BJ (cell line): ENCODE measurements around the gene STARD6. TPM values are rescaled to one million over a fixed set of nuclear protein-coding genes. Genes with fewer than 3 reads are reported as not detected.
"Not testable (repeated sequence)": the region's sequence is repeated elsewhere in the genome, so short reads cannot be mapped to it uniquely, and the experiment has no call there.

Experiments used
- CTCF ChIA-PET: fragments of 350-600 bp; formaldehyde crosslinking; extraction: SDS; loops from one replicate; lab custom pipeline; 2021; ENCODE audit warnings: antibody characterized with exemption, inconsistent platforms; lab: Yijun Ruan, JAX
- POLR2A ChIA-PET: fragments of 300-600 bp; sonication (Branson Sonifier 250); formaldehyde crosslinking; extraction: SDS; loops from one replicate; lab custom pipeline; 2021; ENCODE audit warnings: antibody characterized with exemption; lab: Charles Lee
- DNase-seq: peaks from one replicate; pipeline ENCODE4 v3.0.0-alpha.2; 2011; ENCODE audit warnings: low read depth
- H3K27me3 ChIP-seq: 2 replicates; pipeline ENCODE4 v1.6.0; 2011; ENCODE audit warnings: low read length; ENCODE audit not compliant: control insufficient read depth, insufficient read depth
- H3K36me3 ChIP-seq: 2 replicates; pipeline ENCODE4 v1.5.1; 2011; ENCODE audit warnings: low read length; ENCODE audit not compliant: control insufficient read depth, insufficient read depth
- H3K4me3 ChIP-seq: 2 replicates; pipeline ENCODE4 v1.5.1; 2011; ENCODE audit warnings: low read depth, mild to moderate bottlenecking, control low read depth, low read length
- polyA plus RNA-seq: library from polyadenylated mRNA; depleted of rRNA; stranded (reverse); fragments of >200 nt; gene quantifications from 2 replicates; pipeline ENCODE4 v1.2.3, GENCODE V29; 2011
- TF ChIP-seq, protein P1 (sequence below): IDR thresholded peaks from 2 replicates; pipeline ENCODE4 v1.5.1; 2011; ENCODE audit warnings: low read depth, mild to moderate bottlenecking, control low read depth, inconsistent platforms, low read length, moderate library complexity; ENCODE audit not compliant: insufficient read depth

Gene STARD6
- polyA plus RNA-seq, 1 experiment = not detected

DNA sequence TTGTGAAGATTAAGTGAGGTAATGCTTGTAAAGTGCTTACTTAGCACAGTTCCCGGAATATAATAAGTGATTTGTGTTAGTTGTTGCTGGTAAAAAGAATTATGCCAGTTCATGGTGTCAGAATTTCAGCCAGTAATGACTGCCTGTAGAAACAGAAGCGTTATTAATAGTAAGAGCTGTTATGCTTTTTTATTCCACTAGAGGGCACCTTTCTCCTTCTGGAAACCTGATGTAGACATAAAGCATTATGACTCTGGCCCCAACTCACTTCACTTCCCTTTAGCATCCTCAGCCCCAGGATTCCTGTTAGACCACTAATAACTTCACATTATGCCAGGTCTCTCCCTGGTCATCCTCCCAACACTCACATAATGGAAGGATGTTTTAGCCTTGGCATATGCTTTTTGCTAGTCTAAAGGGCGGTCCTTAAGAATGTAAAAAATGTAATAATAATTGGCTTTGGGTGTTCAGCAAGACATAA, 34.9 kb upstream of the STARD6 start:
- Histone ChIP-seq H3K4me3 (no peak overlapping the region), H3K36me3 (no peaks in the 10 kb centered on the region), H3K27me3 (no peaks in the 10 kb centered on the region)
- no peak for DNase-seq
- CTCF ChIA-PET = interaction anchor here (0.6 to 3.1 kb wide), 19 partner anchors 9 to 287 kb away, joined by 3 to 16 read pairs (median 3); partner anchors contain the start of genes C18orf54 and STARD6
- POLR2A ChIA-PET = no interaction called here
- TF ChIP-seq, protein P1, sequence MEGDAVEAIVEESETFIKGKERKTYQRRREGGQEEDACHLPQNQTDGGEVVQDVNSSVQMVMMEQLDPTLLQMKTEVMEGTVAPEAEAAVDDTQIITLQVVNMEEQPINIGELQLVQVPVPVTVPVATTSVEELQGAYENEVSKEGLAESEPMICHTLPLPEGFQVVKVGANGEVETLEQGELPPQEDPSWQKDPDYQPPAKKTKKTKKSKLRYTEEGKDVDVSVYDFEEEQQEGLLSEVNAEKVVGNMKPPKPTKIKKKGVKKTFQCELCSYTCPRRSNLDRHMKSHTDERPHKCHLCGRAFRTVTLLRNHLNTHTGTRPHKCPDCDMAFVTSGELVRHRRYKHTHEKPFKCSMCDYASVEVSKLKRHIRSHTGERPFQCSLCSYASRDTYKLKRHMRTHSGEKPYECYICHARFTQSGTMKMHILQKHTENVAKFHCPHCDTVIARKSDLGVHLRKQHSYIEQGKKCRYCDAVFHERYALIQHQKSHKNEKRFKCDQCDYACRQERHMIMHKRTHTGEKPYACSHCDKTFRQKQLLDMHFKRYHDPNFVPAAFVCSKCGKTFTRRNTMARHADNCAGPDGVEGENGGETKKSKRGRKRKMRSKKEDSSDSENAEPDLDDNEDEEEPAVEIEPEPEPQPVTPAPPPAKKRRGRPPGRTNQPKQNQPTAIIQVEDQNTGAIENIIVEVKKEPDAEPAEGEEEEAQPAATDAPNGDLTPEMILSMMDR = peak; percentile 69

DNA sequence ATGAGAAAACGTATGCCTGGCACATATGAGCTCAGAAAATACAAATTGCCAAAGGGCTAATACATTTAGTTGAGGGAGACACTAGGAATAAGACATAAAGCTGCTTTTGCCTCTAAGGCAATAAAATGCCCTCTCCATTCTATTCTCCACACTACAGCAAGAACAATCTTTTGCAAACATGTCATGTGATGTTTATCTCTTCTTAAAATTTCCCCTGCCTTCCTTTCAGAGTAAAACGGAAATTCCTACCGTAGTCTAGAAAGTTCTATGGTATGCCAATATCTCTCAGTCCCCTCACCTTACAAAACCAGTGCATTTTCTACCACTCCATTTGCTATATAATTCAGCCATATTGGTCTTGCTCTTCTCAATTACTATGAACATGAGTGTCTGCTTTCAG, 33.2 kb upstream of the STARD6 start:
- Histone ChIP-seq H3K27me3 (no peaks in the 10 kb centered on the region), H3K4me3 (no peak overlapping the region), H3K36me3 (no peaks in the 10 kb centered on the region)
- ChIA-PET CTCF (interaction anchor here (0.9 to 3.1 kb wide), 2 partner anchors 9 to 280 kb away, joined by 3 to 16 read pairs; no protein-coding TSS in a partner anchor), POLR2A (no interaction called here)
- no peak for DNase-seq
- TF ChIP-seq, protein P1 = no peak

DNA sequence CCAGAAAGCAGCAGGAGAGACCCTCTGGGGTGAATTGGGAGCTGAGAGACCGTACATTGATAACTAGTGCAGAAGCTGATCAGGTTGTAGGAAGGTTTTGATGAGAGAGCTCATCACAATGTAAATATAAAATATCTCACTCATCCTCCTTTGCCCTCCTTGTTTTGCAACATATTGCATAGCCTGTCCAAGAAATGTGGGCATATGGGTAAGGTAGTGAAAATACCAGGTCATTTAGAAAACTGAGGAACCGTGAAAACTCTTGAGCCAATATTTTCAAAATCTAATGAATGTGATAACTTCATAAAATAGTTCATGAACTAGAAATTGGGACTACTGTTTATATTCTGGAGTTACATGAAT, 31.5 kb upstream of the STARD6 start:
- no peaks in the 10 kb centered on the region for H3K36me3 ChIP-seq
- H3K27me3 ChIP-seq = no peaks in the 10 kb centered on the region
- TF ChIP-seq, protein P1 = no peak
- DNase-seq = no peak
- POLR2A ChIA-PET = no interaction called here
- CTCF ChIA-PET = interaction anchor here (1.0 kb wide), 1 partner anchor 282 kb away, joined by 4 read pairs; no protein-coding TSS in a partner anchor
- H3K4me3 ChIP-seq = no peak overlapping the region

DNA sequence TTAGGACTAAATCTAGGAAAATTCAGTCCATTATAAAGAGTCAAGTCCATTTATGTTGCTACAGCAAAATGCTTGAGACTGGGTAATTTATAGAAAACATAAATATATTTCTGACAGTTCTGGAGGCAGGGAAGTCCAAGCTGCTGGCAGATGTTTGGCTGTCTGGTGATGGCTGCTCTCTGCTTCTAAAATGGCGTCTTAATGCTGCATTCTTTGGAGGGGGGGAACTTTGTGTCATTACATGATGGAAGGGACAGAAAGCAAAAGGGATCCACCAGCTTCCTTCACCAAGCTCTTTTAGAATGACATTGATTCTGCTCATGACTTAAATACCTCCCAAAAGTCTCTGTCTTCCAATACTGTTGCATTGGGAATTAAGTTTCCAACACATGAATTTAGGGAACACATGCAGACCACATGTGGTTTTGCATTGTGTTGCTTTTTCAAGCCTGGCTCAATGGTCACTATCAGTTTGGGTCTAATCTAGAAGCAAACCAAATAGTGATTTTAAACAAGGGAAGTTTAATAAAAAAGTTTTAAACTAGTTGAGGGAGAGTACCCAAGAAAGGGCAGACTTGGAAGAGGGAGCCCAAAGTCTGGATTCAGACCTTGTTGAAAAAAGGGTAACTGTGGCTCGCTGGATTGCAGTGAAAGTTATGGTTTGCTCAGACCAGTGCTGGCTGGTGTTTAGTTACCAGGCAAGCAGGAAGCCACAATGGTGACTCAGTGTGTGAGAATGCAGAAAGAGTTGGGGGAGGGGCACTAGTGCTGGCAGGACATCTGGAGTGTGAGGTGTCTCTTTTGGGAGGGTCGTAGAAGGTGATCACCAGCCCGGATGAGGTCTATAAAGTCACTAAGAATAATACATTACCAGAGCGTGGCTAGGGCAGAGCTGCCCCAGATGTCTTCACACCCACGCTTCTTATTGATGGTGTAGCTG, 30.8 kb upstream of the STARD6 start:
- H3K27me3 ChIP-seq = no peaks in the 10 kb centered on the region
- TF ChIP-seq, protein P1 = no peak
- DNase-seq = peak; percentile 43
- H3K36me3 ChIP-seq = no peaks in the 10 kb centered on the region
- ChIA-PET CTCF (interaction anchor here (0.6 to 1.5 kb wide), 3 partner anchors 256 to 848 kb away, joined by 3 to 4 read pairs (median 3); no protein-coding TSS in a partner anchor), POLR2A (no interaction called here)
- H3K4me3 ChIP-seq = no peak overlapping the region

DNA sequence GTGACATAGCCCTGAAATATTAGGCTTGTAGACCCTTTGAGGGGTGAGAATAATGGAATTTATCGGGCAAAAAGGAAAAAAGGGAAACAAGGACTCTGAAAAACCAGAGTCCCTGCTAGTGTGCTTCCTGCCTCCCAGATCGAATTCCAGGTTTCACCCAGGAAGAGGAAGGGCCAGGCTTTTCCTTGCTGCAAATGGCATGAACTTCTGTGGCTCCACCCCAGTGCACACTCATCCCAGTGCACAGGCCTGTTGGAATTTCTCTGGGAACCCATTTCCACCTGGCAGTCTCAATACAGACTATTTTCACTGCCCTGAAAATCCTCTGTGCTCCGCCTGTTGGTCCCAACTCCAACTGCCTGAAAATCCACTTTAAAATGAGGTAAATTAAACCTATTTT, 30.0 kb upstream of the STARD6 start:
- H3K4me3 ChIP-seq = no peak overlapping the region
- ChIA-PET CTCF (interaction anchor here (1.2 to 1.5 kb wide), 2 partner anchors 257 to 284 kb away, joined by 3 read pairs; no protein-coding TSS in a partner anchor), POLR2A (no interaction called here)
- H3K36me3 ChIP-seq = no peaks in the 10 kb centered on the region
- no peaks in the 10 kb centered on the region for H3K27me3 ChIP-seq
- no peak for DNase-seq
- TF ChIP-seq, protein P1 = no peak

DNA sequence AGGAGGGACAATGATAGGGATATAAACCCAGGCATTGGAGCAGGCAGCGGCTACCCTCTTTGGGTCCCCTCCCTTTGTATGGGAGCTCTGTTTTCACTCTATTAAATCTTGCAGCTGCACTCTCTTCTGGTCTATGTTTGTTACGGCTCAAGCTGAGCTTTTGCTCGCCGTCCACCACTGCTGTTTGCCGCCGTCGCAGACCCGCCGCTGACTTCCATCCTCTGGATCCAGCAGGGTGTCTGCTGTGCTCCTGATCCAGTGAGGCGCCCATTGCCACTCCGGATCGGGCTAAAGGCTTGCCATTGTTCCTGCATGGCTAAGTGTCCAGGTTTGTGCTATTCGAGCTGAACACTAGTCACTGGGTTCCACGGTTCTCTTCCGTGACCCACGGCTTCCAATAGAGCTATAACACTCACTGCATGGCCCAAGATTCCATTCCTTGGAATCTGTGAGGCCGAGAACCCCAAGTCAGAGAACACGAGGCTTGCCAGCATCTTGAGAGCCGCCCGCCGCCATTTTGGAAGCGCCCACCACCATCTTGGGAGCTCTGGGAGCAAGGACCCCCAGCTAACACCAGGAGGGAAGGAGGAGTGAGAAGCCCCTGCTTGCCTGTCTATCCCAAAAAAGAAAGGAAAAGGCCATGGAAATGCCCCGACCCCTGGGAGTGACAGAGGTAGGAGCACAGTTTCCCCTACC, 29.3 kb upstream of the STARD6 start:
- H3K36me3 ChIP-seq, POLR2A ChIA-PET, H3K4me3 ChIP-seq, H3K27me3 ChIP-seq, DNase-seq: not testable (repeated sequence)
- CTCF ChIA-PET = interaction anchor here (1.2 to 1.5 kb wide), 3 partner anchors 29 to 285 kb away, joined by 3 to 4 read pairs (median 3); partner anchors contain the start of genes C18orf54 and STARD6
